ENCODE data around the gene LCOR.

The LCOR gene

GRCh38 chr10:96890580-96890979, 58.5 kb downstream of the LCOR start:
- no peak for DNase-seq

- no peak for DNase-seq
Measured at GRCh38 chr10:96891840-96892239, 59.7 kb downstream of the LCOR start.

- no peak for DNase-seq
Measured at GRCh38 chr10:96895662-96896424, 63.7 kb downstream of the LCOR start.

GRCh38 chr10:96896884-96897589, 64.9 kb downstream of the LCOR start:
- no peak for DNase-seq

- no peak for DNase-seq
Measured at GRCh38 chr10:96902117-96902516, 70.0 kb downstream of the LCOR start.

GRCh38 chr10:96902731-96903358, 70.7 kb downstream of the LCOR start:
- DNase-seq: no peak

- DNase-seq: no peak
Measured at GRCh38 chr10:96904648-96905047, 72.5 kb downstream of the LCOR start.

- no peak for DNase-seq
Measured at GRCh38 chr10:96906864-96907263, 74.8 kb downstream of the LCOR start.

- DNase-seq: peak in 1 of 2 donors; percentile 47
Measured at GRCh38 chr10:96910488-96911395, 78.6 kb downstream of the LCOR start.

- no peak for DNase-seq
Measured at GRCh38 chr10:96912405-96912804, 80.3 kb downstream of the LCOR start.

- no peak for DNase-seq
Measured at GRCh38 chr10:96913906-96914305, 81.8 kb downstream of the LCOR start.

- no peak for DNase-seq
Measured at GRCh38 chr10:96917628-96918027, 85.5 kb downstream of the LCOR start.

GRCh38 chr10:96918214-96919002, 86.3 kb downstream of the LCOR start:
- no peak for DNase-seq

GRCh38 chr10:96919785-96920430, 87.8 kb downstream of the LCOR start:
- no peak for DNase-seq

GRCh38 chr10:96921655-96922054, 89.6 kb downstream of the LCOR start:
- no peak for DNase-seq

- DNase-seq: no peak
Measured at GRCh38 chr10:96922978-96923948, 91.2 kb downstream of the LCOR start.

GRCh38 chr10:96924861-96925260, 92.8 kb downstream of the LCOR start:
- DNase-seq: no peak

GRCh38 chr10:96930469-96930868, 98.4 kb downstream of the LCOR start:
- DNase-seq: no peak

- no peak for DNase-seq
Measured at GRCh38 chr10:96935148-96935547, 103.0 kb downstream of the LCOR start.

- no peak for DNase-seq
Measured at GRCh38 chr10:96935810-96936209, 103.7 kb downstream of the LCOR start.

Data from CD4-positive, alpha-beta T cell treated with Interleukin-1 beta for 1 hour (primary cell).